HG03139 (cell line): ENCODE measurements around the gene DAD1.

Experiments used
- ATAC-seq: cut with Tn5 transposase; IDR thresholded peaks from one replicate; pipeline ENCODE4 v1.9.1; 2021; ENCODE audit not compliant: unreplicated experiment

DAD1 gene

GRCh38 chr14:22521449-22522239, 67.4 kb downstream of the DAD1 start:
- ATAC-seq, result no peak

DNA sequence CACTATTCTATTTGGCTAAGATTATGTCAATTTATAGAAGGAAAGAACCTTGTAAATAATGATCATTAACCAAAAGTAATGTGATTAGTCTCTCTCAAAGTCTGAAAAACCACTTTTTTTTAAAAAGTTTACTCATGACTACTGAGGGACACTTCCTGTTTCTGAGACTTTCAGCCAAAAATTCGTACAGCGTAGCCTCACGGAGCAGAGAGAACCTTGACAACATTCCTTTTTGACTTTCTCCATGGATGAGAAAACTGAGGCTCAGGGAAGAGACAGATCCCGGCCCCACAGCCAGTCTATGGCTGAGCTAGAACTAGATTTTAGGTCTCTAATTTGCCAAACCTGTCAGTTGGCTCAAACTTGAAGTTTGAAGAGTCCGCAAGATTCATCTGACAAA, 68.2 kb downstream of the DAD1 start:
- no peak for ATAC-seq

DNA sequence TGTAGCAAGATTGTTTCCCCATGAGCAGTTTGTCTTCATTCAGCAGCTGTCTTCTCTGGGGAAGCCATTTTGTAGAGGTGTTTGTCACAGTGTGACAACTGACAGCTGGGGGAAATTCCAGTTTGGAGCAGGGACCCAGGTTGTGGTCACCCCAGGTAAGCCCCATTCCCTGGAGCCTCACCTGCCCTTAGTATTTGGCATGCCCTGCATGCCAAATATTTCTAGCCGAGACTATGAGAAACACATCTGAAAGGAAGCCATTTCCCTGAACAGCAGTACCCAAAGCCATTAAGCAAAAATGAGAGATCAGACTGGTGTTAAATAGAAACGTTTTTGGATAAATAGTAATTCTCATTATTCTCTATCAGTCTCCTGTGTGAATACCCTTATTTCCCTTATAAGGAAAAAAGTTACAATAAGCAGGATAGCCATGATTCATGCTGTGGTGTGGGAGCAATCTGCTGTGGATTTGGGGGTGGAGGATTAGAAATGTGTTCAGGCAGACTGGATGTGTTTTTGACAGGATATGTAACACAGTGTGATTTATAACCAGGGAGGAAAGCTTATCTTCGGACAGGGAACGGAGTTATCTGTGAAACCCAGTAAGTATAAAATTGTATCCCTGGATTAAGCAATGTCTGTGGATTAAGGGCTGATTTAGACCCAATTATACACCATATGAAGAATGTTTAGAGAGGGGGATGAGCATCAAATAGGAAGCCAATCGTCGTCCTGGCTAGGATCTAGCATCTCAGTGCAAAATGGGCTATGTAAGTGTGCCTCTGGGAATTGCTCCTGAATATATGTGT, 68.9 kb downstream of the DAD1 start:
- no peak for ATAC-seq

DNA sequence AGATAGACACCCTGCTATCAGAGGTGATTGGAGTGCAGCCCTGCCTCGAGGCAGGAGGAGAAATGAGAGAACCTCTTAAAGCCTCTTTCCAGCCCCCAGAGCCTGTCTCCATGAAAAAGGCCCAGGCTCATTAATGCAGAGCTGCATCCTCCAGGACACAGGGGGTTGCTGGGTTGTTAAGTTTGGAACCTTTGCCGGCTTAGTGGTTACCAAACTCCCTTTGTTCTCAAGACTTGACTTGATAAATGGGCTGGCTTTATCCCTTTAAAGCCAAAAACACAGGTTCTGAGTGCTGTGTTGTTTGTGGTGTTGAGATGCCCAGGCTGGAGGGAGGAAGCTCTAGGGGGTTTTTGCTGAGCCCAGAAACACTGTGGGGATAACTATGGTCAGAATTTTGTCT, 71.0 kb downstream of the DAD1 start:
- ATAC-seq, result no peak

DNA sequence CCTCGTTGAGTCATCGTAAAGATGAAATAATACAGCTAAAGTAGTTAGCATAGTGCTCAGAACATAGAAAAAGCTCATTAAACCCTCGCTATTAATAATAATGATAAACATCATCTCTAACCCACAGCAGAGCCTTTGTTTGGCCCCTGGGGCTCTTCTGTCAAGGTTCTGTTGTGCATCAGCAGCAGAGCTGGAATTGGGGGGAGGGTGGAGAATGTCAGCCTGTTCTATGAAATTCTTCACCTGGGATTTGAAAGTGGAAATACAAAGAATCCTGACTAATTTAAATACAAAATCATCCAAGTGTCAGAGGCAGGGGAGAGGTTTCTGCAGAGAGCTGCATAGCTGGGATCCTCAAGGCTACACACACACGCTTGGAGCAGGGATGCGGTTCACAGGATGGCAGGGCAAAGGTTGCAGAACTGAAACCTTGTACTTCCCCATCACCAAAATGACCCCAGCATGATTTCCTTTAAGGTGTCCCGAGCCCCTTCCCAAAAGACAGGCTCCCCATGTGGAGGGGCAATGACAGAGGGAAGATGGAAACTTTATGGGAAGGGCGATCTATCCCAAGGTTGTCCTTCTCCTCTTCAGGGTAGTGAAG, 71.8 kb downstream of the DAD1 start:
- ATAC-seq, result no peak

DNA sequence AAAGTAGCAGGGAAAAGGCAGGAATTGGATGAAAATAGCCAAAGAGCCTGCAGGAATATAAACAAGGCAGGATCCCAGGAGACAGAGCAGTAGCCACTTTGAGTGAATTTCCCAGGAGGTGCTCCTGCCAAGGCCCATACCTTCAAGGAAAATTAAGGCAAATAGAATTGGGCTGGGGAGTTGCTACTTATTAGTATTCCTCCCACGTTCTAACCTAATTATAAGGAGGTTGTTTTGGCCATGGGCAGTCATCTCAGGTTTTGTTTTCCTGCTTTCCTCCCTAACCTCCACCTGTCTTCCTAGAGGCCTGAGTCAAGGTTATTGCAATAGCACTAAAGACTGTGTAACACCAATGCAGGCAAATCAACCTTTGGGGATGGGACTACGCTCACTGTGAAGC, 73.1 kb downstream of the DAD1 start:
- ATAC-seq, result no peak
